Measurements from ENCODE around the gene WWC2.

WWC2 gene

DNA sequence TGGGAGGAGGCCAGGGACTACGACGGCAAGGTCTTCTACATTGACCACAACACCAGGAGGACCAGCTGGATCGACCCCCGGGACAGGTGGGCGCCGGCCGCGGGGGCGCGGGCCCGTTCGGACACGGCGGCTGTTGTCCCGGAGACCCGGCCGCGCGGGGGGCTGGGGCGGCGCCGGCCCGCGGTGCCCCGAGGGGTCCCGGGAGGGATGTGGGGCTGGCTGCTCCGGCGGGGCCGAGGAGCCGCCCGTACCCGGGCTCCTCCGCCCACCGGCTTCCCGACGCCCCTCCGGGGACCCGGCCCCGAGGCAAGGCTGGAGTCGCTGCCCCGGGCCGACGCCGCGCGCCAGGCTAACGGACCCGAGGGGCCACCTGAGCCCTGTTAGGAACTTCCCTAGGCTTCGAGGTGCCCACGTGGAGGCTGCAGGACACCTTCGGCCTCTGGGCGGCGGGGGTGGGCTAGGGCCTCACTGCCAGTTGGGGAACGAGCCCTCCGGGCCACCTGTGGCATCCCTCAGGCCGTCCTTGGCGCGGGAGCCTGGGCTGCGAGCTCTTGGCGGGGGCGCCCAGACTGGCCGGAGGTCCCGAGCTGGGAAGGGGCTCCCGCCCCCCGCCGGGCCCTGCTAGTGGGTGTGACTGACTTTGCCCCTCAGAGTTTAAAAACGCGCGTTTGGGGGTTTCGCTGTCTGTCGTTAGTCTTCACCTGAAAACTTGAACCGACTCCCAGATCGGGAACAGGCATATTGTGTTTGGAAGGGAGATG, 660 bp downstream of the WWC2 start:
- peak overlapping the region; percentile 73 for H3K4me3 ChIP-seq (ENCODE audit: low read depth, low read length)
- no peak for DNase-seq (ENCODE audit: low read depth, low spot score)
- in situ Hi-C loops (cut with HindIII; ENCODE audit: low sequenced_read_pairs), result no loop called here
- TF ChIP-seq, protein P1, sequence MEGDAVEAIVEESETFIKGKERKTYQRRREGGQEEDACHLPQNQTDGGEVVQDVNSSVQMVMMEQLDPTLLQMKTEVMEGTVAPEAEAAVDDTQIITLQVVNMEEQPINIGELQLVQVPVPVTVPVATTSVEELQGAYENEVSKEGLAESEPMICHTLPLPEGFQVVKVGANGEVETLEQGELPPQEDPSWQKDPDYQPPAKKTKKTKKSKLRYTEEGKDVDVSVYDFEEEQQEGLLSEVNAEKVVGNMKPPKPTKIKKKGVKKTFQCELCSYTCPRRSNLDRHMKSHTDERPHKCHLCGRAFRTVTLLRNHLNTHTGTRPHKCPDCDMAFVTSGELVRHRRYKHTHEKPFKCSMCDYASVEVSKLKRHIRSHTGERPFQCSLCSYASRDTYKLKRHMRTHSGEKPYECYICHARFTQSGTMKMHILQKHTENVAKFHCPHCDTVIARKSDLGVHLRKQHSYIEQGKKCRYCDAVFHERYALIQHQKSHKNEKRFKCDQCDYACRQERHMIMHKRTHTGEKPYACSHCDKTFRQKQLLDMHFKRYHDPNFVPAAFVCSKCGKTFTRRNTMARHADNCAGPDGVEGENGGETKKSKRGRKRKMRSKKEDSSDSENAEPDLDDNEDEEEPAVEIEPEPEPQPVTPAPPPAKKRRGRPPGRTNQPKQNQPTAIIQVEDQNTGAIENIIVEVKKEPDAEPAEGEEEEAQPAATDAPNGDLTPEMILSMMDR (IDR thresholded peaks at IDR 0.05; ENCODE audit: low read depth, low read length), result peak; percentile 30

DNA sequence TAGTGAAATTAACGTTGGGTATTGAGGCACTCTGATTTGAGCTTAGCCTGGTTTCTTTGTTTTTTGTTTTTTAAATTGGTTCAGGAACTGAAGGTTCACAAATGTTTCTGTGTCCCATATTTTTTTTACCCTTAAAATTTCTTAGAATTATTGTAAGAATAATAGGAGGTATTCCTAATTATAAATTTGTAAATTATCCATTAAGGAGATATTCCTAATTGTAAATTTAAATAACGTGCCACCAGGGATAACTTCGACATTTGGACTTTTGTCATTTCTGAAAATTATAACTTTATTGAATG, 1.2 kb downstream of the WWC2 start:
- H3K4me3 ChIP-seq (ENCODE audit: low read depth, low read length), result peak overlapping the region; percentile 73
- DNase-seq (ENCODE audit: low read depth, low spot score), result no peak
- in situ Hi-C loops (cut with HindIII; ENCODE audit: low sequenced_read_pairs), result no loop called here
- TF ChIP-seq, protein P1 (IDR thresholded peaks at IDR 0.05; ENCODE audit: low read depth, low read length), result no peak

DNA sequence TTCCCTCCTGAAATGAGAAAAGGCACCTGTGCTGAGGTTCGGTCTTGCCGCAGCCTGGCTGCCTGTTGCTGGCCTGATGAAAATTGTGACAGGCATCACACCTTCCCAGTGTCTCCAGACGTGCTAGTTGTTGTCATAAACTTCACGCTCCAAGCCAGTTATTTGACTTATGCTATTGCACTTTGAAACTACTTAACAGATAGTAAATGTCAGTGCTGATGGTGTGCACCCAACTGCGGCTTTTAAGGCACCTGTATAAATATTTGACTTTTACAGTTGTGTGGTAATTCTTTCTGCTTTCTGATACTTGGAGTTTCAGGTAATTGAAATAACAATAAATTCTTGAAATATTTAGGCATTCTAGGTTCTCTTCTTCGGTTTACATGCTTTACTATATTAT, 1.8 kb downstream of the WWC2 start:
- no peak for DNase-seq (ENCODE audit: low read depth, low spot score)
- in situ Hi-C loops (cut with HindIII; ENCODE audit: low sequenced_read_pairs), result no loop called here
- TF ChIP-seq, protein P1 (IDR thresholded peaks at IDR 0.05; ENCODE audit: low read depth, low read length), result no peak
- H3K4me3 ChIP-seq (ENCODE audit: low read depth, low read length), result peak overlapping the region; percentile 73

DNA sequence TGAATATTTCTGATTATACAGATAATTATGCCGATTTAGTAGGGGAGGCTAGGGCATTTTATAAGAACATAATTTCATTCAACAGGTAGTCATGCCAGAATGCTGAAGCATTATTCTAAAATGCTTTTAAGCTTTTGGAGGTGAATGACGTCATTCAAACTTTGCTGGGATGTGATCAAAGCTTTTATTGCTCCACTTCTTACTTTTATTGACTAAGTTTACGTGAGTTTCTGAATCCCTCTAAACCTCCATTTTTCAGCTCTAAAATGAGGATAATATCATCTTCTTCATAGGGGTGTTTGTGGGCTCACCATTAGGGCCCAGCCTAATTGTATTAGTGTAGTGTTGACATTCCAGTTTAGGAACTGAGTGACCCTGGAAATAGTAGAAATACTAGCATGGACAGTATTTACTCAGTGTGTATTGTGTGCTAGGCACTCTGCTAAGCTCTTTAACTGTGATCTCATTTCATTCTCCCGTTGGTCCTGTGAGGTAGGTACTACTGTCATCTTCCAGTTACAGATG, 3.0 kb downstream of the WWC2 start:
- no peak overlapping the region for H3K4me3 ChIP-seq (ENCODE audit: low read depth, low read length)
- DNase-seq (ENCODE audit: low read depth, low spot score), result no peak
- in situ Hi-C loops (cut with HindIII; ENCODE audit: low sequenced_read_pairs), result no loop called here
- TF ChIP-seq, protein P1 (IDR thresholded peaks at IDR 0.05; ENCODE audit: low read depth, low read length), result no peak

DNA sequence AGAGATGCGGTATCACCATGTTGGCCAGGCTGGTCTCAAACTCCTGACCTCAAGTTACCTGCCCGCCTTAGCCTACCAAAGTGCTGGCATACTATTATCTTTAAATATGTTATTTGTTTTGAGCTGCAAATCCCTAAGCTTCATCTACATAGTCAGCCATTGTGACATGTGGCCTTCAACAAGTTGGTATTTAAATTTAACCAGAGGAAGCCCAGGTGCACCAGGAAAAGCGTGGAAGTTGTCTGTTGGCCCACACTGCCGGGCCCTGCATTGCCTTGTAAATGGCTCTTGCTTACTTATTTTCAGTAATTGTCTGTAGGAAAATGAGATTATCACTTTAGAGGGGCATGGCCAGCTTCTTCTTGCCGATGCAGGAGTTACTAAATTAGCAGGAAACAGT, 6.0 kb downstream of the WWC2 start:
- no peak overlapping the region for H3K4me3 ChIP-seq (ENCODE audit: low read depth, low read length)
- no peak for DNase-seq (ENCODE audit: low read depth, low spot score)
- TF ChIP-seq, protein P1 (IDR thresholded peaks at IDR 0.05; ENCODE audit: low read depth, low read length), result no peak
- in situ Hi-C loops (cut with HindIII; ENCODE audit: low sequenced_read_pairs), result no loop called here

DNA sequence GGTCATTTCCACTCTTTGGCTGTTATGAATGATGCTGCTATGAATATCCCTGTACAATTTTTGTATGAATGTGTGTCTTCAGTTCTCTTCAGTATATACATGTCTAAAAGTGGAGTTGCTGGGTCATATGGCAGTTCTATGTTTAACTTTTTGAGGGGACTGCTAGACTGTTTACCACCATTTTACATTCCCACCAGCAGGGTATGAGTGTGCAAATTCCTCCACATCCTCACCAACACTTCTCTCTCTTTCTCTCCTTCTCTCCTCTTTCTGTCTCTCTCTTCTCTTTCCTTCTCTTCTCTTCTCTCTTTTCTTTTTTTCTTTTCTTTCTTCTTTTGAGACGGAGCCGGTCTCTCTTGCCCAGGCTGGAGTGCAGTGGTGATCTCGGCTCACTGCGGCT, 7.8 kb downstream of the WWC2 start:
- TF ChIP-seq, protein P1 (IDR thresholded peaks at IDR 0.05; ENCODE audit: low read depth, low read length), result no peak
- H3K4me3 ChIP-seq (ENCODE audit: low read depth, low read length), result no peak overlapping the region
- DNase-seq (ENCODE audit: low read depth, low spot score), result no peak
- in situ Hi-C loops (cut with HindIII; ENCODE audit: low sequenced_read_pairs), result no loop called here
